Measurements from ENCODE around the gene EIF1AD. TPM values are rescaled to one million over a fixed set of nuclear protein-coding genes. Genes with fewer than 3 reads are reported as not detected.

Gene EIF1AD
- total and polyA plus RNA-seq, 9 of the 15 experiments (the other 6 are each of a cell fraction or from before 2014, with no cell fraction given), result 50.1 to 98.8 (median 58.7) TPM

DNA sequence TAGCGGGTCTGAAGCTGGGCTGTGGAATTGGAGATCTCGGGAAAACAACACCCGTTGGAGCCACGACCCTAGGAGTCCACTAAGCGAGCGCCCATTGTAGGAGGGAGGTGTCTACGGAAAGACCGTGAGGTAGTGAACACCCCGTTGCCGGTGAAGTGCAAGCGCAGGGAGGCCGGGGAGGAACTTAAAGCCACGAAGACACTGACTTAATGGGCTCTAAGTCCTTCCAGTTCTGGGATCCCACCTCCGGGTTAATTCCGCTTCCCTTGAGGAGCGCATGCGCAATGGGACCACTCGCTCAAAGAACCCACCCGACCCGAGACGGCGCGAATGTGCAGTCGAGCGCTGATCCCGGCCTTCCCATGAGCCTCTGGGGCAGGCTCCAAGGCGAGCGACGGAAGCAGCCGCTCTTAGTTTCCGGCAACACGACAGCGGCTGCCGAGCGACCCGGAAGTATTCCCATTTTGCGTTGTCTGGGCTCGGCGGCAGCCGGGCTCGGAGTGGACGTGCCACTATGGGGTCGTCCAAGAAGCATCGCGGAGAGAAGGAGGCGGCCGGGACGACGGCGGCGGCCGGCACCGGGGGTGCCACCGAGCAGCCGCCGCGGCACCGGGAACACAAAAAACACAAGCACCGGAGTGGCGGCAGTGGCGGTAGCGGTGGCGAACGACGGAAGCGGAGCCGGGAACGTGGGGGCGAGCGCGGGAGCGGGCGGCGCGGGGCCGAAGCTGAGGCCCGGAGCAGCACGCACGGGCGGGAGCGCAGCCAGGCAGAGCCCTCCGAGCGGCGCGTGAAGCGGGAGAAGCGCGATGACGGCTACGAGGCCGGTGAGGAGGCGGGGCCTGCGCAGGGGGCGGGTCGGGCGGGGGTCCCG is 40.5 kb downstream of the EIF1AD start, which contains the start of gene SART1 (continued):
- TF ChIP-seq, protein P1, sequence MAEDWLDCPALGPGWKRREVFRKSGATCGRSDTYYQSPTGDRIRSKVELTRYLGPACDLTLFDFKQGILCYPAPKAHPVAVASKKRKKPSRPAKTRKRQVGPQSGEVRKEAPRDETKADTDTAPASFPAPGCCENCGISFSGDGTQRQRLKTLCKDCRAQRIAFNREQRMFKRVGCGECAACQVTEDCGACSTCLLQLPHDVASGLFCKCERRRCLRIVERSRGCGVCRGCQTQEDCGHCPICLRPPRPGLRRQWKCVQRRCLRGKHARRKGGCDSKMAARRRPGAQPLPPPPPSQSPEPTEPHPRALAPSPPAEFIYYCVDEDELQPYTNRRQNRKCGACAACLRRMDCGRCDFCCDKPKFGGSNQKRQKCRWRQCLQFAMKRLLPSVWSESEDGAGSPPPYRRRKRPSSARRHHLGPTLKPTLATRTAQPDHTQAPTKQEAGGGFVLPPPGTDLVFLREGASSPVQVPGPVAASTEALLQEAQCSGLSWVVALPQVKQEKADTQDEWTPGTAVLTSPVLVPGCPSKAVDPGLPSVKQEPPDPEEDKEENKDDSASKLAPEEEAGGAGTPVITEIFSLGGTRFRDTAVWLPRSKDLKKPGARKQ (CRISPR knock-in tag; IDR thresholded peaks at IDR 0.05), result no peak
- TF ChIP-seq, protein P2, sequence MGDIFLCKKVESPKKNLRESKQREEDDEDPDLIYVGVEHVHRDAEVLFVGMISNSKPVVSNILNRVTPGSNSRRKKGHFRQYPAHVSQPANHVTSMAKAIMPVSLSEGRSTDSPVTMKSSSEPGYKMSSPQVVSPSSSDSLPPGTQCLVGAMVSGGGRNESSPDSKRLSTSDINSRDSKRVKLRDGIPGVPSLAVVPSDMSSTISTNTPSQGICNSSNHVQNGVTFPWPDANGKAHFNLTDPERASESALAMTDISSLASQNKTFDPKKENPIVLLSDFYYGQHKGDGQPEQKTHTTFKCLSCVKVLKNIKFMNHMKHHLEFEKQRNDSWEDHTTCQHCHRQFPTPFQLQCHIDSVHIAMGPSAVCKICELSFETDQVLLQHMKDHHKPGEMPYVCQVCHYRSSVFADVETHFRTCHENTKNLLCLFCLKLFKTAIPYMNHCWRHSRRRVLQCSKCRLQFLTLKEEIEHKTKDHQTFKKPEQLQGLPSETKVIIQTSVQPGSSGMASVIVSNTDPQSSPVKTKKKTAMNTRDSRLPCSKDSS (IDR thresholded peaks at IDR 0.05; ENCODE audit: low read depth, partially characterized antibody), result no peak
- no peak for TF ChIP-seq SPI1 (IDR thresholded peaks at IDR 0.05; ENCODE audit: borderline replicate concordance, low read depth, low read length)
- TF ChIP-seq ZKSCAN8 (CRISPR knock-in tag; IDR thresholded peaks at IDR 0.05), result no peak
- no peak for TF ChIP-seq IRF2 (CRISPR knock-in tag; IDR thresholded peaks at IDR 0.05)
- no peak for TF ChIP-seq RBM15 (IDR thresholded peaks at IDR 0.05; ENCODE audit: insufficient read depth, low read length)
- TF ChIP-seq ZNF347 (CRISPR knock-in tag; IDR thresholded peaks at IDR 0.05; ENCODE audit: low read depth), result no peak
- no peak for TF ChIP-seq ZSCAN29 (IDR thresholded peaks at IDR 0.05)
- no peak for TF ChIP-seq SRSF1 (IDR thresholded peaks at IDR 0.05; ENCODE audit: low read depth, low read length)
- TF ChIP-seq, protein P3, sequence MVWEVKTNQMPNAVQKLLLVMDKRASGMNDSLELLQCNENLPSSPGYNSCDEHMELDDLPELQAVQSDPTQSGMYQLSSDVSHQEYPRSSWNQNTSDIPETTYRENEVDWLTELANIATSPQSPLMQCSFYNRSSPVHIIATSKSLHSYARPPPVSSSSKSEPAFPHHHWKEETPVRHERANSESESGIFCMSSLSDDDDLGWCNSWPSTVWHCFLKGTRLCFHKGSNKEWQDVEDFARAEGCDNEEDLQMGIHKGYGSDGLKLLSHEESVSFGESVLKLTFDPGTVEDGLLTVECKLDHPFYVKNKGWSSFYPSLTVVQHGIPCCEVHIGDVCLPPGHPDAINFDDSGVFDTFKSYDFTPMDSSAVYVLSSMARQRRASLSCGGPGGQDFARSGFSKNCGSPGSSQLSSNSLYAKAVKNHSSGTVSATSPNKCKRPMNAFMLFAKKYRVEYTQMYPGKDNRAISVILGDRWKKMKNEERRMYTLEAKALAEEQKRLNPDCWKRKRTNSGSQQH (CRISPR knock-in tag; IDR thresholded peaks at IDR 0.05), result peak; percentile 18; the same call in 1 of the 2 replicates
- no peak for TF ChIP-seq ZNF764 (CRISPR knock-in tag; IDR thresholded peaks at IDR 0.05; ENCODE audit: low read depth)
- TF ChIP-seq PPARD (CRISPR knock-in tag; IDR thresholded peaks at IDR 0.05), result no peak
- no peak for TF ChIP-seq RBM39 (optimal IDR thresholded peaks at IDR 0.05; ENCODE audit: low read depth, low read length)
- no peak for TF ChIP-seq TAF15 (IDR thresholded peaks at IDR 0.05; ENCODE audit: low read depth, low read length)
- TF ChIP-seq, protein P4, sequence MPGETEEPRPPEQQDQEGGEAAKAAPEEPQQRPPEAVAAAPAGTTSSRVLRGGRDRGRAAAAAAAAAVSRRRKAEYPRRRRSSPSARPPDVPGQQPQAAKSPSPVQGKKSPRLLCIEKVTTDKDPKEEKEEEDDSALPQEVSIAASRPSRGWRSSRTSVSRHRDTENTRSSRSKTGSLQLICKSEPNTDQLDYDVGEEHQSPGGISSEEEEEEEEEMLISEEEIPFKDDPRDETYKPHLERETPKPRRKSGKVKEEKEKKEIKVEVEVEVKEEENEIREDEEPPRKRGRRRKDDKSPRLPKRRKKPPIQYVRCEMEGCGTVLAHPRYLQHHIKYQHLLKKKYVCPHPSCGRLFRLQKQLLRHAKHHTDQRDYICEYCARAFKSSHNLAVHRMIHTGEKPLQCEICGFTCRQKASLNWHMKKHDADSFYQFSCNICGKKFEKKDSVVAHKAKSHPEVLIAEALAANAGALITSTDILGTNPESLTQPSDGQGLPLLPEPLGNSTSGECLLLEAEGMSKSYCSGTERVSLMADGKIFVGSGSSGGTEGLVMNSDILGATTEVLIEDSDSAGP (CRISPR knock-in tag; IDR thresholded peaks at IDR 0.05), result no peak
- TF ChIP-seq SMARCB1 (IDR thresholded peaks at IDR 0.05; ENCODE audit: insufficient read length, low read depth), result no peak
- TF ChIP-seq ZNF785 (CRISPR knock-in tag; IDR thresholded peaks at IDR 0.05), result no peak
- no peak for TF ChIP-seq GATAD2B (IDR thresholded peaks at IDR 0.05; ENCODE audit: borderline replicate concordance)
- 0 out of 4 replicates have a peak, but pooled peaks of 1 of the 2 experiments have one; percentile 23 for TF ChIP-seq TRIM24 (IDR thresholded peaks at IDR 0.05)
- TF ChIP-seq DACH1 (IDR thresholded peaks at IDR 0.05; ENCODE audit: partially characterized antibody), result no peak
- TF ChIP-seq RCOR1 (IDR thresholded peaks at IDR 0.05; ENCODE audit: borderline replicate concordance in 1 of 2, low read depth in 2 of 2, low read length in 2 of 2), result peak in 1 of 2 experiments; percentile 11; a peak in 1 of 4 replicates
- TF ChIP-seq CREM (IDR thresholded peaks at IDR 0.05; ENCODE audit: low read depth), result peak; percentile 87
- TF ChIP-seq FOXJ2 (tag; IDR thresholded peaks at IDR 0.05), result peak; percentile 67

Measured in K562 (cell line).